Gastroesophageal sphincter (tissue), 3 donors: ENCODE data around the gene PHLDB2.

ENCODE experiments used
- CTCF ChIP-seq, 4 experiments: fragments of 200-600 bp in 2 of 4; fragments of 450-650 bp in 2 of 4; sonication (generic) in 1 of 4; IDR thresholded peaks; one replicate each; pipeline ENCODE4 v1.5.1; 2017 to 2019; ENCODE audit warnings: antibody characterized with exemption in 4 of 4, mild to moderate bottlenecking in 2 of 4, moderate library complexity in 2 of 4
- POLR2A ChIP-seq, 2 donors: fragments of 450-650 bp; IDR thresholded peaks; one replicate each; pipeline ENCODE4 v1.6.1; 2017; ENCODE audit warnings: antibody characterized with exemption in 2 of 2, mild to moderate bottlenecking in 2 of 2, moderate library complexity in 1 of 2
- POLR2AphosphoS5 ChIP-seq: sonication (generic); formaldehyde crosslinking; IDR thresholded peaks from one replicate; pipeline ENCODE4 v1.6.1; 2017; ENCODE audit warnings: antibody characterized with exemption

- TF ChIP-seq POLR2A (IDR thresholded peaks at IDR 0.05) (no peak), POLR2AphosphoS5 (no peak), CTCF (IDR thresholded peaks at IDR 0.05) (no peak)
Measured at GRCh38 chr3:111984636-111985298, 125.7 kb downstream of the PHLDB2 start.
